Liver (tissue), 9 donors: Measurements from ENCODE around the gene EXT2. TPM values are rescaled to one million over a fixed set of nuclear protein-coding genes. Genes with fewer than 3 reads are reported as not detected.

Experiments used
- DNase-seq: peaks from one replicate; pipeline ENCODE4 v3.0.0-alpha.2; 2017; ENCODE audit warnings: low spot score
- H3K27ac ChIP-seq, 2 donors: one replicate each; pipeline ENCODE4 v1.7.0; 2013; ENCODE audit warnings: inconsistent platforms in 2 of 2, low read length in 2 of 2, control low read depth in 1 of 2, low read depth in 1 of 2, mild to moderate bottlenecking in 1 of 2
- H3K27me3 ChIP-seq, 4 donors: one replicate each; pipeline versions ENCODE4 v1.6.1 to v1.7.0; 2013; ENCODE audit warnings: low read length in 3 of 4, inconsistent platforms in 1 of 4, mild to moderate bottlenecking in 1 of 4, moderate library complexity in 1 of 4; ENCODE audit not compliant: control insufficient read depth in 4 of 4, insufficient read depth in 4 of 4
- H3K36me3 ChIP-seq, 4 donors: one replicate each; pipeline versions ENCODE4 v1.6.1 to v1.7.0; 2013; ENCODE audit warnings: low read length in 3 of 4, mild to moderate bottlenecking in 3 of 4, low read depth in 1 of 4, moderate library complexity in 1 of 4; ENCODE audit not compliant: control insufficient read depth in 4 of 4, insufficient read depth in 3 of 4
- H3K4me1 ChIP-seq, 4 donors: one replicate each; pipeline versions ENCODE4 v1.6.1 to v1.7.0; 2013; ENCODE audit warnings: low read length in 3 of 4, mild to moderate bottlenecking in 3 of 4, moderate library complexity in 1 of 4; ENCODE audit not compliant: control insufficient read depth in 4 of 4, insufficient read depth in 4 of 4
- H3K4me3 ChIP-seq, 3 donors: one replicate each; pipeline versions ENCODE4 v1.6.1 to v1.7.0; 2013; ENCODE audit warnings: low read length in 3 of 3, control low read depth in 1 of 3, low read depth in 1 of 3, mild to moderate bottlenecking in 1 of 3
- H3K9ac ChIP-seq, 2 donors: one replicate each; pipeline ENCODE4 v1.7.0; 2013; ENCODE audit warnings: low read length in 2 of 2, mild to moderate bottlenecking in 2 of 2, moderate library complexity in 2 of 2, control low read depth in 1 of 2, low read depth in 1 of 2
- H3K9me3 ChIP-seq, 4 donors: one replicate each; pipeline versions ENCODE4 v1.6.1 to v1.7.0; 2013; ENCODE audit warnings: low read length in 3 of 4; ENCODE audit not compliant: control insufficient read depth in 4 of 4
- EGR1 ChIP-seq, 2 donors: IDR thresholded peaks; 2 replicates each; pipeline ENCODE4 v1.6.1; 2016 to 2018; ENCODE audit warnings: antibody characterized with exemption in 2 of 2, low read depth in 2 of 2
- FOXA2 ChIP-seq: IDR thresholded peaks from 2 replicates; pipeline ENCODE4 v1.6.1; 2016; ENCODE audit warnings: antibody characterized with exemption
- GABPA ChIP-seq, 2 donors: IDR thresholded peaks in 1 of 2; conservative IDR thresholded peaks in 1 of 2; 2 replicates each; pipeline ENCODE4 v1.6.1; 2016; ENCODE audit warnings: antibody characterized with exemption in 2 of 2, mild to moderate bottlenecking in 1 of 2, moderate library complexity in 1 of 2
- HNF4G ChIP-seq: IDR thresholded peaks from 2 replicates; pipeline ENCODE4 v1.6.1; 2016; ENCODE audit warnings: antibody characterized with exemption
- RAD21 ChIP-seq, 2 donors: IDR thresholded peaks; 2 replicates each; pipeline ENCODE4 v1.6.1; 2016; ENCODE audit warnings: antibody characterized with exemption in 2 of 2, mild to moderate bottlenecking in 2 of 2
- YY1 ChIP-seq: IDR thresholded peaks from 2 replicates; pipeline ENCODE4 v1.6.1; 2016; ENCODE audit warnings: antibody characterized with exemption, mild to moderate bottlenecking
- WGBS: extraction: QIAGEN DNeasy Blood & Tissue Kit; methylation state at CpG from one replicate; pipeline ENCODE4 v1.1.7; 2013; 5-methylcytosine and 5-hydroxymethylcytosine counted together
- polyA plus RNA-seq, 2 donors: library from polyadenylated mRNA; stranded (reverse) in 1 of 2; unstranded in 1 of 2; fragments of 200-250 nt in 1 of 2; fragments of >200 nt in 1 of 2; fragmentation: Nextera tagmentation in 1 of 2; extraction: Ambion mirVana in 1 of 2; gene quantifications; one replicate each; pipeline versions ENCODE4 v1.2.1 to v1.2.3, GENCODE V29; 2013 to 2015
- total RNA-seq, 2 donors: library from RNA; depleted of rRNA; stranded (reverse); fragments of >200 nt; gene quantifications; one replicate each; pipeline ENCODE4 v1.2.3, GENCODE V29; 2014
- TF ChIP-seq, protein P1 (sequence below): fragments of 150-350 bp; IDR thresholded peaks from 2 replicates; pipeline ENCODE4 v1.5.1; 2017; ENCODE audit warnings: improper control_type of control experiment, low read depth, low read length; ENCODE audit not compliant: missing input control
- TF ChIP-seq, protein P2 (sequence below): IDR thresholded peaks from 2 replicates; pipeline ENCODE4 v1.6.1; 2016; ENCODE audit warnings: antibody characterized with exemption, mild to moderate bottlenecking
- TF ChIP-seq, protein P3 (sequence below): IDR thresholded peaks from 2 replicates; pipeline ENCODE4 v1.6.1; 2016; ENCODE audit warnings: antibody characterized with exemption
- donor health status: healthy.
- donor health status: healthy.
- donor health status: healthy.
- donor health status: healthy.
- donor health status: healthy.

The EXT2 gene
- total and polyA plus RNA-seq, 4 donors = 8.4 to 36.1 (median 29.8) TPM

DNA sequence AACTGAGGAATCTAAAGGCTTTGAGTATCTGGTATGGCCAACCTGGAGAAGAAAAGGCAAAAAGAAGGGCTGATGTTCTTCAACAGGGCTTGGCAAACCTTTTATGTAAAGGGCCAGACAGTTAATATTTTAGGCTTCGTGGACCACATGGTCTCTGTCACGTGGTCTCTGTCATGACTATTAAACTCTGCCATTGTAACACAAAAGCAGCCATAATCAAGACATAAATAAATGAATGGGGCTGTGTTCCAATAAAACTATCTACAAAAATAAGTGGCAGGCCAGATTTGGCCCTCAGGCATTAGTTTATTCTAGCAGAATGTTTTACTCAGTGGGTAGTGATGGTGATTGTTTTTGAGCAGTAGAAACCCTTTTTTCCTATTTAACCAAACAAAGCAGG lies 48.2 kb upstream of the EXT2 start:
- no peak for DNase-seq
- H3K9me3 ChIP-seq = no peaks in the 10 kb centered on the region
- H3K9ac ChIP-seq = no peak overlapping the region
- no peaks in the 10 kb centered on the region for H3K36me3 ChIP-seq
- peaks cover 0 to 3% (median 0%) of the 10 kb centered on the region in 4 donors for H3K27me3 ChIP-seq
- WGBS = 71% methylated on average over 2 of the region's 2 CpGs
- H3K4me1 ChIP-seq = no peaks in the 10 kb centered on the region
- no peak overlapping the region for H3K27ac ChIP-seq
- no peak overlapping the region for H3K4me3 ChIP-seq
- no peak for TF ChIP-seq HNF4G
- TF ChIP-seq, protein P1, sequence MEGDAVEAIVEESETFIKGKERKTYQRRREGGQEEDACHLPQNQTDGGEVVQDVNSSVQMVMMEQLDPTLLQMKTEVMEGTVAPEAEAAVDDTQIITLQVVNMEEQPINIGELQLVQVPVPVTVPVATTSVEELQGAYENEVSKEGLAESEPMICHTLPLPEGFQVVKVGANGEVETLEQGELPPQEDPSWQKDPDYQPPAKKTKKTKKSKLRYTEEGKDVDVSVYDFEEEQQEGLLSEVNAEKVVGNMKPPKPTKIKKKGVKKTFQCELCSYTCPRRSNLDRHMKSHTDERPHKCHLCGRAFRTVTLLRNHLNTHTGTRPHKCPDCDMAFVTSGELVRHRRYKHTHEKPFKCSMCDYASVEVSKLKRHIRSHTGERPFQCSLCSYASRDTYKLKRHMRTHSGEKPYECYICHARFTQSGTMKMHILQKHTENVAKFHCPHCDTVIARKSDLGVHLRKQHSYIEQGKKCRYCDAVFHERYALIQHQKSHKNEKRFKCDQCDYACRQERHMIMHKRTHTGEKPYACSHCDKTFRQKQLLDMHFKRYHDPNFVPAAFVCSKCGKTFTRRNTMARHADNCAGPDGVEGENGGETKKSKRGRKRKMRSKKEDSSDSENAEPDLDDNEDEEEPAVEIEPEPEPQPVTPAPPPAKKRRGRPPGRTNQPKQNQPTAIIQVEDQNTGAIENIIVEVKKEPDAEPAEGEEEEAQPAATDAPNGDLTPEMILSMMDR = no peak
- TF ChIP-seq YY1 = no peak
- no peak for TF ChIP-seq FOXA2
- no peak for TF ChIP-seq EGR1 (IDR thresholded peaks at IDR 0.05; ENCODE audit: low read depth in 2 of 2)

DNA sequence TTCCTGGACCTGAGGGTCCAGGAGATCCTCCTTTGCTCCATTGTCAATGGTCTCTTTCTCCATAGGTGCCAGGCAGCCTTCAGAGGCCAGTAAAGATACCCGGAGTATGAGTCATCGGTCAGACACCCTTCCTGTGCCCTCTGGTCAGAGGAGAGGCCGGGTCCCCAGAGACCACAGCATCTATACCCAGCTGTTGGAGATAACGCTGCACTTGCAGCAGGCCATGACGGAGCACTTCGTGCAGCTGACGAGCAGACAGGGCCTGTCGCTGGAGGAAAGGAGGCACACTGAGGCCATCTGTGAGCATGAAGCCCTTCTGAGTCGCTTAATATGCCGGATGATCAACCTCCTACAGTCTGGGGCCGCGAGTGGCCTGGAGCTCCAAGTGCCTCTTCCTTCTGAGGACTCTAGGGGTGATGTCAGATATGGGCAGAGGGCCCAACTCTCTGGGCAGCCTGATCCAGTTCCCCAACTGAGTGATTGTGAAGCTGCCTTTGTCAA lies 47.5 kb upstream of the EXT2 start, which contains the start of gene ACCSL:
ACCSL (plus strand) TSS at position 51 of the 501 bp plus-strand sequence; CDS start at position 107, 56 bp downstream.
- no peaks in the 10 kb centered on the region for H3K9me3 ChIP-seq
- H3K27ac ChIP-seq = no peak within 1 kb of the TSS
- H3K27me3 ChIP-seq = peaks cover 0 to 3% (median 0%) of the 10 kb centered on the region in 4 donors
- H3K9ac ChIP-seq = no peak within 1 kb of the TSS
- no peaks in the 10 kb centered on the region for H3K36me3 ChIP-seq
- WGBS = 90% methylated on average over 12 of the region's 12 CpGs
- no peaks in the 10 kb centered on the region for H3K4me1 ChIP-seq
- no peak for TF ChIP-seq GABPA (IDR thresholded peaks at IDR 0.05 in 1 of 2, conservative IDR thresholded peaks at IDR 0.05 in 1 of 2)
- TF ChIP-seq, protein P1 = no peak
- TF ChIP-seq HNF4G = no peak
- TF ChIP-seq, protein P2, sequence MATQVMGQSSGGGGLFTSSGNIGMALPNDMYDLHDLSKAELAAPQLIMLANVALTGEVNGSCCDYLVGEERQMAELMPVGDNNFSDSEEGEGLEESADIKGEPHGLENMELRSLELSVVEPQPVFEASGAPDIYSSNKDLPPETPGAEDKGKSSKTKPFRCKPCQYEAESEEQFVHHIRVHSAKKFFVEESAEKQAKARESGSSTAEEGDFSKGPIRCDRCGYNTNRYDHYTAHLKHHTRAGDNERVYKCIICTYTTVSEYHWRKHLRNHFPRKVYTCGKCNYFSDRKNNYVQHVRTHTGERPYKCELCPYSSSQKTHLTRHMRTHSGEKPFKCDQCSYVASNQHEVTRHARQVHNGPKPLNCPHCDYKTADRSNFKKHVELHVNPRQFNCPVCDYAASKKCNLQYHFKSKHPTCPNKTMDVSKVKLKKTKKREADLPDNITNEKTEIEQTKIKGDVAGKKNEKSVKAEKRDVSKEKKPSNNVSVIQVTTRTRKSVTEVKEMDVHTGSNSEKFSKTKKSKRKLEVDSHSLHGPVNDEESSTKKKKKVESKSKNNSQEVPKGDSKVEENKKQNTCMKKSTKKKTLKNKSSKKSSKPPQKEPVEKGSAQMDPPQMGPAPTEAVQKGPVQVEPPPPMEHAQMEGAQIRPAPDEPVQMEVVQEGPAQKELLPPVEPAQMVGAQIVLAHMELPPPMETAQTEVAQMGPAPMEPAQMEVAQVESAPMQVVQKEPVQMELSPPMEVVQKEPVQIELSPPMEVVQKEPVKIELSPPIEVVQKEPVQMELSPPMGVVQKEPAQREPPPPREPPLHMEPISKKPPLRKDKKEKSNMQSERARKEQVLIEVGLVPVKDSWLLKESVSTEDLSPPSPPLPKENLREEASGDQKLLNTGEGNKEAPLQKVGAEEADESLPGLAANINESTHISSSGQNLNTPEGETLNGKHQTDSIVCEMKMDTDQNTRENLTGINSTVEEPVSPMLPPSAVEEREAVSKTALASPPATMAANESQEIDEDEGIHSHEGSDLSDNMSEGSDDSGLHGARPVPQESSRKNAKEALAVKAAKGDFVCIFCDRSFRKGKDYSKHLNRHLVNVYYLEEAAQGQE = no peak
- TF ChIP-seq, protein P3, sequence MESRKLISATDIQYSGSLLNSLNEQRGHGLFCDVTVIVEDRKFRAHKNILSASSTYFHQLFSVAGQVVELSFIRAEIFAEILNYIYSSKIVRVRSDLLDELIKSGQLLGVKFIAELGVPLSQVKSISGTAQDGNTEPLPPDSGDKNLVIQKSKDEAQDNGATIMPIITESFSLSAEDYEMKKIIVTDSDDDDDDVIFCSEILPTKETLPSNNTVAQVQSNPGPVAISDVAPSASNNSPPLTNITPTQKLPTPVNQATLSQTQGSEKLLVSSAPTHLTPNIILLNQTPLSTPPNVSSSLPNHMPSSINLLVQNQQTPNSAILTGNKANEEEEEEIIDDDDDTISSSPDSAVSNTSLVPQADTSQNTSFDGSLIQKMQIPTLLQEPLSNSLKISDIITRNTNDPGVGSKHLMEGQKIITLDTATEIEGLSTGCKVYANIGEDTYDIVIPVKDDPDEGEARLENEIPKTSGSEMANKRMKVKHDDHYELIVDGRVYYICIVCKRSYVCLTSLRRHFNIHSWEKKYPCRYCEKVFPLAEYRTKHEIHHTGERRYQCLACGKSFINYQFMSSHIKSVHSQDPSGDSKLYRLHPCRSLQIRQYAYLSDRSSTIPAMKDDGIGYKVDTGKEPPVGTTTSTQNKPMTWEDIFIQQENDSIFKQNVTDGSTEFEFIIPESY = no peak
- TF ChIP-seq RAD21 (IDR thresholded peaks at IDR 0.05) = no peak
- peak; percentile 14 for DNase-seq
- H3K4me3 ChIP-seq = no peak within 1 kb of the TSS
